OCI-LY7 (cell line): ENCODE measurements around the gene TMEM154. TPM values are rescaled to one million over a fixed set of nuclear protein-coding genes. Genes with fewer than 3 reads are reported as not detected.

Experiments
- BruUV-seq: library from RNA; stranded (reverse); fragments of 400-500 nt; replicated peaks from 2 replicates; lab custom pipeline; 2021; lab: Mats Ljungman, UMichigan
- CTCF ChIA-PET: fragments of 300-600 bp; sonication (Branson Sonifier 250); formaldehyde crosslinking; loops from one replicate; lab custom pipeline; 2022; ENCODE audit warnings: antibody characterized with exemption; ENCODE audit not compliant: unreplicated experiment; lab: Charles Lee
- POLR2A ChIA-PET: fragments of 300-600 bp; sonication (Branson Sonifier 250); formaldehyde crosslinking; loops from one replicate; lab custom pipeline; 2022; ENCODE audit warnings: antibody characterized with exemption; lab: Charles Lee
- DNase-seq: peaks from one replicate; pipeline ENCODE4 v3.0.0-alpha.2; 2015; ENCODE audit warnings: low spot score
- H2AFZ ChIP-seq: fragments of 200-600 bp; sonication (generic), shearing (Covaris generic); 2 replicates; pipeline ENCODE4 v1.6.1; 2014; ENCODE audit warnings: mild to moderate bottlenecking, antibody characterized with exemption, low read length, moderate library complexity
- H3K27ac ChIP-seq: fragments of 200-600 bp; sonication (generic); 2 replicates; pipeline ENCODE4 v1.5.1; 2014; ENCODE audit warnings: mixed run types, low read depth, mild to moderate bottlenecking, moderate library complexity, low read length, inconsistent platforms; ENCODE audit not compliant: poor library complexity, severe bottlenecking
- H3K36me3 ChIP-seq: fragments of 200-600 bp; sonication (generic); 2 replicates; pipeline ENCODE4 v1.6.1; 2014; ENCODE audit warnings: mild to moderate bottlenecking, antibody characterized with exemption, low read length, moderate library complexity, mixed read lengths; ENCODE audit not compliant: insufficient read depth
- H3K4me1 ChIP-seq: fragments of 200-600 bp; sonication (generic); 2 replicates; pipeline ENCODE4 v1.5.1; 2014; ENCODE audit warnings: mild to moderate bottlenecking, low read length; ENCODE audit not compliant: insufficient read depth, poor library complexity, severe bottlenecking
- H3K4me2 ChIP-seq: fragments of 200-600 bp; sonication (generic); 2 replicates; pipeline ENCODE4 v1.6.1; 2014; ENCODE audit warnings: mild to moderate bottlenecking, low read length
- H3K4me3 ChIP-seq: fragments of 200-600 bp; sonication (generic); 2 replicates; pipeline ENCODE4 v1.5.1; 2014; ENCODE audit warnings: mild to moderate bottlenecking, low read depth, low read length; ENCODE audit not compliant: poor library complexity, severe bottlenecking
- H3K79me2 ChIP-seq: fragments of 200-600 bp; sonication (generic); 2 replicates; pipeline ENCODE4 v1.6.1; 2016; ENCODE audit warnings: low read depth, mild to moderate bottlenecking, low read length, moderate library complexity, mixed read lengths; ENCODE audit not compliant: insufficient read depth
- H3K9me2 ChIP-seq: fragments of 200-600 bp; sonication (generic); 2 replicates; pipeline ENCODE4 v1.6.1; 2016; ENCODE audit warnings: mild to moderate bottlenecking, low read length, mixed read lengths; ENCODE audit not compliant: insufficient read depth
- H3K9me3 ChIP-seq: fragments of 200-600 bp; sonication (generic); 2 replicates; pipeline ENCODE4 v1.6.1; 2014; ENCODE audit warnings: mild to moderate bottlenecking, mixed run types, low read length, mixed read lengths
- H4K20me1 ChIP-seq: fragments of 200-600 bp; sonication (generic); 2 replicates; pipeline ENCODE4 v1.6.1; 2014; ENCODE audit warnings: mild to moderate bottlenecking, antibody characterized with exemption, low read length, moderate library complexity, mixed read lengths; ENCODE audit not compliant: insufficient read depth
- CTCF ChIP-seq: fragments of 200-600 bp; sonication (generic); conservative IDR thresholded peaks from 2 replicates; pipeline ENCODE4 v1.5.1; 2014; ENCODE audit warnings: mild to moderate bottlenecking, antibody characterized with exemption, low read length, moderate library complexity, mixed read lengths
- EZH2phosphoT487 ChIP-seq: fragments of 200-600 bp; sonication (generic); IDR thresholded peaks from 2 replicates; pipeline ENCODE4 v1.6.1; 2018; ENCODE audit warnings: low read depth, borderline replicate concordance, mild to moderate bottlenecking, mixed run types, antibody characterized with exemption, low read length, moderate library complexity, mixed read lengths
- intact Hi-C: fragments of 100-400 bp; cut with micrococcal nuclease; formaldehyde crosslinking; loops from one replicate; pipeline ENCODE4 v1.10.0; 2022; ENCODE audit not compliant: unreplicated experiment
- total RNA-seq, 2 experiments: library from RNA; depleted of rRNA in 1 of 2; stranded (reverse); fragments of >200 nt in 1 of 2; shearing (Covaris generic) in 1 of 2; gene quantifications; 2 replicates each; pipeline ENCODE4 v1.2.3, GENCODE V29; 2014 to 2022

Gene TMEM154
- total RNA-seq, 2 experiments from 2014 or later = 17.6 to 59.6 TPM

- CTCF ChIA-PET = no interaction called here
- Histone ChIP-seq H3K9me2 (no peaks in the 10 kb centered on the region), H3K4me3 (no peak overlapping the region), H3K27ac (no peak overlapping the region), H3K79me2 (no peaks in the 10 kb centered on the region), H3K9me3 (peaks cover 7% of the 10 kb centered on the region; the same call in 1 of the 2 replicates), H3K36me3 (no peaks in the 10 kb centered on the region), H3K4me1 (peaks cover 5% of the 10 kb centered on the region), H4K20me1 (no peaks in the 10 kb centered on the region), H2AFZ (no peak overlapping the region), H3K4me2 (no peak overlapping the region)
- TF ChIP-seq CTCF = no peak
- TF ChIP-seq EZH2phosphoT487 = no peak
- no peak for DNase-seq
- POLR2A ChIA-PET = interaction anchor here (1.0 to 2.3 kb wide), 6 partner anchors 9 to 87 kb away, joined by 3 to 17 read pairs (median 4); no protein-coding TSS in a partner anchor
- BruUV-seq = no TSS peak
- intact Hi-C loops = no loop called here
Measured at GRCh38 chr4:152588869-152589268, 90.9 kb downstream of the TMEM154 start.

- TF ChIP-seq CTCF = no peak
- TF ChIP-seq EZH2phosphoT487 = no peak
- no TSS peak for BruUV-seq
- peaks cover 7% of the 10 kb centered on the region; the same call in 1 of the 2 replicates for H3K9me3 ChIP-seq
Measured at GRCh38 chr4:152587127-152587526, 92.7 kb downstream of the TMEM154 start.

GRCh38 chr4:152586668-152587067 lies 93.1 kb downstream of the TMEM154 start:
- H3K79me2 ChIP-seq = no peaks in the 10 kb centered on the region
- CTCF ChIA-PET = no interaction called here
- no peak overlapping the region for H3K27ac ChIP-seq
- H3K4me2 ChIP-seq = no peak overlapping the region
- no peak overlapping the region for H3K4me3 ChIP-seq
- no peaks in the 10 kb centered on the region for H3K36me3 ChIP-seq
- no TSS peak for BruUV-seq
- no peaks in the 10 kb centered on the region for H3K9me2 ChIP-seq
- TF ChIP-seq EZH2phosphoT487 (no peak), CTCF (no peak)
- H4K20me1 ChIP-seq = no peaks in the 10 kb centered on the region
- intact Hi-C loops = no loop called here
- peaks cover 5% of the 10 kb centered on the region for H3K4me1 ChIP-seq
- H3K9me3 ChIP-seq = peaks cover 7% of the 10 kb centered on the region; the same call in 1 of the 2 replicates
- H2AFZ ChIP-seq = no peak overlapping the region
- DNase-seq = no peak
- POLR2A ChIA-PET = no interaction called here

More at GRCh38 chr4:152587127-152587526, 92.7 kb downstream of the TMEM154 start:
- peaks cover 5% of the 10 kb centered on the region for H3K4me1 ChIP-seq
- no peak overlapping the region for H3K4me3 ChIP-seq
- intact Hi-C loops = no loop called here
- no peak overlapping the region for H3K27ac ChIP-seq
- ChIA-PET CTCF (no interaction called here), POLR2A (interaction anchor here (1.1 kb wide), 1 partner anchor 9 kb away, joined by 3 read pairs; no protein-coding TSS in a partner anchor)
- DNase-seq = no peak
- H3K9me2 ChIP-seq = no peaks in the 10 kb centered on the region
- no peak overlapping the region for H2AFZ ChIP-seq
- H3K79me2 ChIP-seq = no peaks in the 10 kb centered on the region
- H3K4me2 ChIP-seq = no peak overlapping the region
- no peaks in the 10 kb centered on the region for H3K36me3 ChIP-seq
- no peaks in the 10 kb centered on the region for H4K20me1 ChIP-seq
